Activated CD4-positive, alpha-beta T cell treated with anti-CD3 and anti-CD28 coated beads for 48 hours (primary cell): Measurements from ENCODE around the gene SNX8.
"Not testable (repeated sequence)": the region's sequence is repeated elsewhere in the genome, so short reads cannot be mapped to it uniquely, and the experiment has no call there.

ENCODE experiments used
- DNase-seq: peaks from one replicate; pipeline ENCODE4 v3.0.0-alpha.2; 2020

The SNX8 gene, protein sequence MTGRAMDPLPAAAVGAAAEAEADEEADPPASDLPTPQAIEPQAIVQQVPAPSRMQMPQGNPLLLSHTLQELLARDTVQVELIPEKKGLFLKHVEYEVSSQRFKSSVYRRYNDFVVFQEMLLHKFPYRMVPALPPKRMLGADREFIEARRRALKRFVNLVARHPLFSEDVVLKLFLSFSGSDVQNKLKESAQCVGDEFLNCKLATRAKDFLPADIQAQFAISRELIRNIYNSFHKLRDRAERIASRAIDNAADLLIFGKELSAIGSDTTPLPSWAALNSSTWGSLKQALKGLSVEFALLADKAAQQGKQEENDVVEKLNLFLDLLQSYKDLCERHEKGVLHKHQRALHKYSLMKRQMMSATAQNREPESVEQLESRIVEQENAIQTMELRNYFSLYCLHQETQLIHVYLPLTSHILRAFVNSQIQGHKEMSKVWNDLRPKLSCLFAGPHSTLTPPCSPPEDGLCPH

DNA sequence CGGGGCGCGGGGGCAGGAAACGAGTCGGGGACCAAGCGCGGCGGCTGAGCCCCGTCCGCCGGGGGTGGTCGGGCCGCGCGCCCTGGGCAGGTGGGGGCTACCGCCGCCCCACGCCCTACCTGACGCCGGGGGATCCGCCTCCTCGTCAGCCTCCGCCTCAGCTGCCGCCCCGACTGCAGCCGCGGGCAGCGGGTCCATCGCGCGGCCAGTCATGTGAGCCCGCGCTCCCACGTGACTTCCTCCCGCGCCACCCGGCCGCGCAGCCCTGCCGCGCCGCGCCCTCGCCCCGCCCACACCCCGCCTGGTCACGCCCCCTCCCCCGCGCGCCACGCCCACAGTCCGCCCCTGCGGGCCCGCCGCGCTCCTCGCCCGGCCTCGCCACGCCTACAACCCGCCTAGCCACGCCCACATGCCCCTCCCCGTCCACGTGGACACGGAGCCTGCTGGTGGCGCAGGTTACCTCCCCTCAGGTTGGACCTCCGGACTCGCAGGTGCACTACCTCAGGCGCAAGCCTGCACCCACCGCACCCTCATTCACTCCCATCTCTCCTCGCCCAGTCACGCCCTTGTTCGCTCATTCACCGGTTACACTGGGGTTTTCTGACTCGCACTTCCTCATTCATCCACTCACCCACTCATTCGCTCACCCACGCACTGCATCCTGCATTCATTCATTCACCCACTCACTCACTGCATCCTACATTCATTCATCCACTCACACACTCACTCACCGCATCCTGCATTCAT lies at the start of gene SNX8:
Gene SNX8 (minus strand): TSS at position 233 of the 747 bp plus-strand sequence. CDS start 20 bp downstream, at position 213.
- DNase-seq: peak; percentile 97

DNA sequence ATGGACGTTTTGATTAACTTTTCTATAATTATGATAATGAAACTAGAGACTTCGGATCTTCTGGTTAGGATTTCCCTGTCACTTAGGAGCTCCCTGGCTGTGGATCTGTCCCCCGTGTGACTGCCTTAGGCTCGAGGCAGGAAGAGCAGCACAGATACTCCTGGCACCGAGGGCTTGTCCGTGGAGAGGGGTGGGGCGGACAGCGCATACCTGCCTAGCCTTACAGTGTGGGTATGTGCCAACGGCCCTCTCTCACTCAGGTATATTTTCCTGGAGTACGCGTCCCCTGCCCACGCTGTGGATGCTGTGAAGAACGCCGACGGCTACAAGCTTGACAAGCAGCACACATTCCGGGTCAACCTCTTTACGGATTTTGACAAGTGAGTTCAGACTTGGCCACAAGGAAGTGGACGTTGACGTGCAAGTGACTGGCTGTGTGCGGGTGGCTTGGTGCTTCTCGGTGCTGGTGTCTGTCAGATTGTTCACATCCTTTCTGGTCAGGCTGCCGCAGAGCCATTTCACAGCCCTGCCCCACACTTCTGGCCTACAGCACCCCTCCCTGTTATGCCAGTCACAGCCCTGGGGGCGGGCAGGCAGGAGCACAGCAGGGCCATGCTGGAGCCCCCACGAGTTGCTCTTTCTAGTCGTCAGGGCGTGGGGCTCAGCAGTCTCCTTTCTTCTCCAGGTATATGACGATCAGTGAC lies 48.3 kb upstream of the SNX8 start:
- DNase-seq: no peak

DNA sequence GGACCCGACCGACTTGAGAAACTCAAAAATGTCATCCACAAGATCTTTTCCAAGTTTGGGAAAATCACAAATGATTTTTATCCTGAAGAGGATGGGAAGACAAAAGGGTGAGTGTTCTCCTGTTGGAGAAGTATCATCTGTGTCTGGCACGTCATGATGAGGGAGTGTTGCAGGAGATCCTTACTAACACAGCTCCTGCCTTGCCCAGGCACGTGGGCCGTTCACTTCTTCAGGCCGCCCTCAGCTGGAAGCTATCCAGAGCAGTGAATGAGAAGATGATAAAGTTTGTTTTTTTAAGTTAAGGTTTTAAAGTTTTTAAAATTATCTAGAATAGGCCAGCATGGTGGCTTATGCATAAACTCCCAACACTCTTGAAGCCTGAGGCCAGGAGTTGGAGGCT lies 46.6 kb upstream of the SNX8 start:
- no peak for DNase-seq

DNA sequence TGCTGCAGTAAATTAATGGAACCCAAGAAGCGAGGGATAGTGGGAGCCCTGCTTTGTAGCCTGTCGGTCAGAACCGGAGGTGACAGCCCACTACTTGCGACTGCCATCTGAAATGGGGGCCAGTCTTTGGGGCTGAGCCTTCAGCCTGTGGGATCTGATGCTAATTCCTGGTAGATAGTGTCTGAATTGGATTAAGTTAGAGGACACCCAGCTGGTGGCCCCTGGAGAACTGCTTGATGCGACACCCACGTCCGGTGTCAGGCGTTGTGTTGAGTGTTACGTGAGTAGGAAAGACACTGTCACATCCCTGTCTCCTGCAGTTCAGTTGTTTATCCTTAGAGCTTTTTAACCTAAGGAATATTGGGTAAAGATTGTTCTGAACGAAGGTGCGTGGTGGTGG lies 45.4 kb upstream of the SNX8 start:
- no peak for DNase-seq

DNA sequence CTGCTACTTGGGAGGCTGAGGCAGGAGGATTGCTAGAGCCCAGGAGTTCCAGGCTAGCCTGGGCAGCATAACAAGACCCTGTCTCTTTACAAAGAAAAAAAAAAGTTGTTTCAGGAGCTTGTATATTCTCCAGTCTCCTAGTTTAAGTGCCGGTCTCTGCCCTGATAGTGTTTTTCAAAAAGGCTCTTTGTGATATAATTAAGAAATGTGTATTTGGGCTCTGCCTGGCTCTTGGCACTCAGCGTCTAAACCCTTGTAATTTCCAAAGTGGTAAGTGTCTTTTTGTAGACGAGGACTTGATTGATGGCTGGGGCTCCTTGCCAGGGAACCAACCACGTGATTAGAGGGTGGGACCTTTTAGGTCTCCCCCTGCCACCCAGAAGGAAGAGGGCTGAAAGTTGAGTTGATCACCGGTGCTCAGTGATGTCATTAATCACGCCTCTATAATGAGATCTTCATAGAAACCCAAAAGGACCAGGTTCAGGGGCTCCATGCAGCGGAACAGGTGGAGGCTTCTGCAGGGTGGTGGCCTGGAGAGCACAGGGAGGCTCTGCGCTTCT lies 44.8 kb upstream of the SNX8 start:
- DNase-seq: no peak

DNA sequence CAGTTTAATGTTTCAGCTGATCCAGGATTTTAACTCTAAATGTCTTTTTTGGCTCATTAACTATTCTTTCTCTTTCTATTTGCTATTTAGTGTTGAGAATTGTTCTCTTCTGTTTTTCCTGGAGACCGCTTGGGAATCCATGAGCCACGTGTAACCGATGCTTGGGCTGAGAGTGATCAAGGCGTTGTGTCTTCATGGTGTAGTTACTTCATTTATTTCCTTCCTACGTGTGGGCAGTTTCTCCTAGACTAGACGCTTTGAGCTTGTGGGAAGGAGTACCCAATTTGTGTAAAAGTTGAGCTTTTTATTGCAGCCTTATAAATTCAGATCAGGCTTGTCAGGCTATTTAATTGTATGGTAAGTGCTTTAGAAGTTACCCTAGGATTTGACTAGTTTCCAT lies 43.3 kb upstream of the SNX8 start:
- no peak for DNase-seq

DNA sequence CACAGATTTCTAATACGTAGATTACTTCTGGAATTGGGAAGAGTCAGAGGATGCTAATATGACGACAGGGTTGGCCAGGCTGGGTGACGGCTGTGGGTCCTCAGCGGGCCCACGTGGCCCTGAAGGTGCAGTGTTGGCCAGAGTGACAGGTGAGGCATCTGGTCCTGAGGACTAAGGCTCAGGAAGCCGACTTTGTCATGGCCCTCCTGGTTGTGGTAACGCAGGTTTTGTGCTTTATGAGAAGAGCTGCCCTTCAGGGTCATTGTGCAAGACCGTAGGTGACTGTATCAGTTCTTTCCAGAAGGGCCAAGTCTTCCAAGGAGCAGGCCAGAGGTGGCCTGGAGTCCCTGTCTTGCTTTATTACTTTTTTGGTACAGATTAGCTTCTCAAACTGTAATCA lies 42.9 kb upstream of the SNX8 start:
- no peak for DNase-seq

DNA sequence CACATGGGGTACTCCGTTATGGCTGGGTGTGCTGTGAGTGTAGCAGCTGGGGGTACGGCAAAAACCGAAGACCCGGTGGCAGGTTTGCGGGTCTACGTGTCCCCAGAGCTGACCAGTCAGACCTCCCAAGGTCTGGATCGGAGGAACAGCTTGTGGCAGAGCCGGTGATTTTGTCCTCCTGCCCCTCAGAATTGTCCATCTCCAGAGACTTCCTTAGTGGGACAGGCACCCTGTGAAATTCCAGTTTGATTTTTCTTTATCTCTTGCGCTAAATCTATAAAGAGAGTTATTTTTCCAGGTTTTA lies 41.4 kb upstream of the SNX8 start:
- DNase-seq: no peak

DNA sequence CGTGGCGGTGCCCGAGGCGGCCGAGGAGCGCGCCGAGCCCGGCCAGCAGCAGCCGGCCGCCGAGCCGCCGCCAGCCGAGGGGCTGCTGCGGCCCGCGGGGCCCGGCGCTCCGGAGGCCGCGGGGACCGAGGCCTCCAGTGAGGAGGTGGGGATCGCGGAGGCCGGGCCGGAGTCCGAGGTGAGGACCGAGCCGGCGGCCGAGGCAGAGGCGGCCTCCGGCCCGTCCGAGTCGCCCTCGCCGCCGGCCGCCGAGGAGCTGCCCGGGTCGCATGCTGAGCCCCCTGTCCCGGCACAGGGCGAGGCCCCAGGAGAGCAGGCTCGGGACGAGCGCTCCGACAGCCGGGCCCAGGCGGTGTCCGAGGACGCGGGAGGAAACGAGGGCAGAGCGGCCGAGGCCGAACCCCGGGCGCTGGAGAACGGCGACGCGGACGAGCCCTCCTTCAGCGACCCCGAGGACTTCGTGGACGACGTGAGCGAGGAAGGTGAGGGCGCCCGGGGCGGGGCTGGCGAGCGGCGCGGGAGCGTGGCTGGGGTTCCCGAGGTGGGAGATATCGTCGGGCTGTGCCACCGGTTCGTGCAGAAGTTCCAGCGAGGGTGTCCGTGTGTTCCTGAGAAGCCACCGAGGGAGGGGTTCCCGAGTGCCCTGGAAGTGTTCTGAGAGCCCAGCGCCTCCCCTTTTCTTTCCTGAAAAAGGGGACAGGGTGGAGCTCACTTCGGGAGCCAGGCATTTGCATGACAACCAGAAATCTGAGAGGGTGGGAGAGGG lies 40.9 kb upstream of the SNX8 start:
- DNase-seq: peak; percentile 49

DNA sequence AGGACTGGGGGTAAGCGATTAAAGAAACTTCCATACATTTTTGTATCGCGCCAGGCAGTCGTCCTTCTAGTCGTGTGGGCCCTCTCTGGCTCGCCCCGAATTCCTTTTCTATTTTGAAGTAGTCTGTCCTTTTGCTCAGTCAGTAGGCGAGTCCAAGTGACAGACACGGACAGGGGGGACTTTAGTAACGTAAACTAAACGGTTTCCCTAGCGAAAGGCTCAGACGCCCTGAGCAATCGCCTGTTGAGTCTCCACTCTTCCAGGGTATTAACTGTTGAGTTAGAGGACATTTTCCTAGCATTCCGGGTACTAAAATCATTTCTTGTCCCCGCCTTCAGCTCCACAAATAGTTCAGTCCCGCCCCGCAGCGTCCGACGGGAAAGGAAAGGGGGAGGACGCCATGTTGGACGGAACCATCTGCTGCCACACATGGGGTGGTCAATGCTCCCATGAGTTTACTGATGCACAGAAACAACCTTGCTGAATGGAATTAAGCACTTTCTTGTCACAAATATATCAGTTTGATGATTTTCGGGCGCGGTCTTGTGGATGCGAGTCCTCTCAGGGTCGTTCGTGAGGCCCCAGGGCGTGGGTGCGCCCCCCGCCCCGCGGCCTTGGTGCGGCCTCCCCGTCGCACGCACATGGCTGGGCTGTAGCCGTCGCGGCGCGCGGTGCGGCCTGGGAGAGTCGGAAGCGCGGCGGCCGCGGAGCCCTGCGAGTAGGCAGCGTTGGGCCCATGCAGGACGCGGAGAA lies 40.1 kb upstream of the SNX8 start, which contains the start of gene EIF3B:
Gene EIF3B (plus strand): TSS at position 642 of the 753 bp plus-strand sequence. CDS start 95 bp downstream, at position 737.
- peak; percentile 91 for DNase-seq

DNA sequence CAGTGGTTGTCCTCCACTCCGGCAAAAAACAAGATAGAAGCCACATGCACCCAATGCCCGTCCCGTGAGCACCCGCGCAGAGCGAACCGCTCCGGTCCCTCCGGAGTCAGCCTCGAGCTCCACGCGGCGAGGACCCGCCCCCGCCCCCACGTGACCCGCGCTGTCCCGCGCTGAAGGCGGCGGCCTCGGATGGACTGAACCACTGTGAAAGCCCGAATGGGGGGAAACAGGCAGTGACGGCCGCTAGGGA lies 39.6 kb upstream of the SNX8 start:
- peak; percentile 93 for DNase-seq

DNA sequence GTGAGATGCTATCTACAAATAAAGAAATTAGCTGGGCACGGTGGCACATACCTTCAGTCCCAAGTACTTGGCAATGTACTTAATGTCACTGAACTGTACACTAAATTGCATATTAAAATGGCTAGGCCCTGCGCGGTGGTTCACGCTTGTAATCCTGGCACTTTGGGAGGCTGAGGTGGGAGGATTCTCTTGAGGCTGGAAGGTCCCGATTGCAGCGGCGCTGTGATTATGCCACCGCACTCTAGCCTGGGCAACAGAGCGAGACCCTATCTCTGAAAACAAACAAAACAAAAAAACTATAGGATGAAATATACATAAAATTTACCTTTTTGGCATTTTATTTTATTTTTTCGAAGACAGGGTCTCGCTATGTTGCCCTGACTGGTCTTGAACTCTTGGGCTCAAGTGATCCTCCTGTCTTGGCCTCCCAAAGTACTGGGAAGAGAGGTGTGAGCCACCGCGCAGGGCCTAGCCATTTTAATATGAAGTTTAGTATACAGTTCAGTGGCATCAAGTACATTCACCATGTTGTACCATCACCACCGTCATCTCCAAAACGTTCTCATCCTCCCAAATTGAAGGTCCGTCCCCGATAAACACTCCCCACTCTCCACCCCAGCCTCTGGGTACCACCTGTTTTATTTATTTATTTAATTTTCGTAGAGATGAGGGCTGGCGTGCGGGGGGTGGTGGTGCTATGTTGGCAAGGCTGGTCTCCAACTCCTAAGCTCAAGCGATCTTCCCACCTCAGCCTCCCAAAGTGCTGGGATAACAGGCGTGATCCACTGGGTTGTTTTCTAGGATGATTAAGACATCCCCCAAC lies 39.1 kb upstream of the SNX8 start:
- DNase-seq: no peak

DNA sequence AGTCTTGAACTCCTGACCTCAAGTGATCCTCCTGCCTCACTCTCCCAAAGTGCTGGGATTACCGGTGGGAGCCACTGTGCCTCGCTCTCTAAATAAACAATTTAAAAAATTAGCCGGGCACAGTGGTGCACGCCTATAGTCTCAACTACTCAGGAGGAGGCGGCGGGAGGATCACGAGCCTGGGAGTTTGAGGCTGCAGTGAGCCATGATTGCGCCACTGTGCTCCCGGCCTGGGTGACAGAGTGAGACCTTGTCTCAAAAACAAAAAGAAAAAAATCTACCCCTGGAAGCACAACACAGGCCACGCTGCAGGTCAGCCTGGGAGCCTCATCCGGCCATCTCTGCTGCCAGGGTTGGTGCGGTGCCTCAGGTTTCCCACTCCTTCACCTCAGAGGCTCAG lies 36.6 kb upstream of the SNX8 start:
- no peak for DNase-seq

DNA sequence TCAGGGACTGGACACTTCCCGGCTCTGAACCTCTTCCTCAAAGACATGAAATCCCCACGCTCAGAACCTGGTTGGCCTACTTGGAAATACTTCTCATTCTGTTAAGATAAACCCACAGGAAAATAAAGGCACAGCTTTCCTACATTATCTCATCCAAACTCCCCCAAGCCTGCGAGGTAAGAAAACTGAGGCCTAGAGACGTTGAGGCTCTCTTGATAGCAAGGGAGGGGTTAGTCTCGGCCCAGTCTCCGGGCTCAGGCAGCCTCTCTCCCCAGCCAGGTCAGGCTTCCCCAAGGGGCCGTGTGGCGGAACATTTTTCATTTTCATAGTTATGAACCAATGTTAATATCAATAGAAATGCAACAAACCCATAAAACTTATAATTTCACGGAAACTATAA lies 35.8 kb upstream of the SNX8 start:
- DNase-seq: no peak

DNA sequence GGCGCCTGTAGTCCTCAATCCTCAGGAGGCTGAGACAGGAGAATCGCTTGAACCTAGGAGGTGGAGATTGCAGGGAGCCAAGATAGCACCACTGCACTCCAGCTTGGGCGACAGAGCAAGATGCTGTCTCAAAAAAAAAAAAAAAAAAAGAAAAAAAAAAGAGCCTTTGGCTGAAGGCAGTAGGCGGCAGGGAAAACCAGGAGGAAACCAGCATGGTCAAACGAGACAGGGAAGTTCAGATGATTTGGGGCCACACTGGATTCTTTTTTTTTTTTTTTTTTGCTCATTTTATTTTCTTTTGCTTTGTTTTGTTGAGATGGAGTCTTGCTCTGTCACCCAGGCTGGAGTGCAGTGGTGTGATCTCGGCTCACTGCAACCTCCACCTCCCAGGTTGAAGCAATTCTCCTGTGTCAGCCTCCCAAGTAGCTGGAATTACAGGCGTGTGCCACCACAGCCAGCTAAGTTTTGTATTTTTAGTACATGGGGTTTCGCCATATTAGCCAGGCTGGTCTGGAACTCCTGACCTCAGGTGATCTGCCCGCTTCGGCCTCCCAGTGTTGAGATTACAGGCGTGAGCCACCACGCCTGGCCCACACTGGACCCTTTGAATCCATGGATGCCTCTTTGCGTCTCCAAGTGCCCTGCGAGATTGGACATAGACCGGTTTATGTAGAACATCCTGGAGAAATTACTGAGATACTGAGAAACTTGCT lies 33.3 kb upstream of the SNX8 start:
- DNase-seq: not testable (repeated sequence)

DNA sequence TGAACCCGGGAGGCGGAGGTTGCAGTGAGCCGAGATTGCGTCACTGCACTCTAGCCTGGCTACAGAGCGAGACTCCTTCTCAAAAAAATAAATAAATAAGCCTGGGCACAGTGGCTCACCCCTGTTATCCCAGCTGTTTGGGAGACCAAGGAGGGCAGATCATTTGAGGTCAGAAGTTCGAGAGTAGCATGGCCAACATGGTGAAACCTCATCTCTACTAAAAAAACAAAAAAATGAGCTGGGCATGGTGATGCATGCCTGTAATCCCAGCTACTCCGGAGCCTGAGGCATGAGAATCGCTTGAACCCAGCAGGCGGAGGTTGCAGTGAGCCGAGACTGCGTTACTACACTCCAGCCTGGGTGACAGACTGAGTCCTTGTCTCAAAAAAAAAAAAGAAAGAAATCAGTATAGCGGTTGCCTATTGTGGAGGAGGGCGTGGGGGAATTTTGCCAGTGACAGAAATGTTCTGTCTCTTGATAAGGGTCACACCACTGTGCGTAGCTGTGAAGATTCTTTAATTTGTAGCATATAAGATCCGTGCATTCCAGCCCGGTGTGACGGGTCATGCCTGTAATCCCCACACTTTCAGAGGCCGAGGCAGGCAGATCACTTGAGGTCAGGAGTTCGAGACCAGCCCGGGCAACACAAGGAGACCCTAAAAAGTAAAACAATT lies 22.5 kb upstream of the SNX8 start:
- no peak for DNase-seq

DNA sequence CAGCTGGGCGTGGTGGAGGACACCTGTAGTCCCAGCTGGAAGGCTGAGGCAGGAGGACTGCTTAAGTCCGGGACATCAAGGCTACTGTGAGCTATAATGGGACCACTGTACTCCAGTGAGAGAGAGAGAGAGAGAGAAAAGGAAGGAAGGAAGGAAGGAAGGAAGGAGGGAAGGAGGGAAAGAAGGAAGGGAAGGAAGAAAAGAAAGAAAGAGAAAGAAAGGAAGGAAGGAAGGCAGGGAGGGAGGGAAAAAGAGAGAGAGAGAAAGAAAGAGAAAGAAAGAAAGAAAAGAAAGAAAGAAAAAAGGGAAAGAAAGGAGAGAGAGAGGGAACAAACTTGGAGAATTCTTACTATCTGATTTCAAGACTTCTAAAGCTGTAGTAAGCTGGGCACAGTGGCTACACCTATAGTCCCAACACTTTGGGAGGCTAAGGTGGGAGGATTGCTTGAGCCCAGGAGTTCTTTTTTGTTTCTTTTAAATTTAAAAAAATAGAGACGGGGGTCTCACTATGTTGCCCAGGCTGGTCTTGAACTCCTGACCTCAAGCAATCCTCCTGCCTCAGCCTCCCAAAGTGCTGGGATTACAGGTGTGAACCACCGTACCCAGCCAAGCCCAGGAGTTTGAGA lies 18.5 kb upstream of the SNX8 start:
- not testable (repeated sequence) for DNase-seq

DNA sequence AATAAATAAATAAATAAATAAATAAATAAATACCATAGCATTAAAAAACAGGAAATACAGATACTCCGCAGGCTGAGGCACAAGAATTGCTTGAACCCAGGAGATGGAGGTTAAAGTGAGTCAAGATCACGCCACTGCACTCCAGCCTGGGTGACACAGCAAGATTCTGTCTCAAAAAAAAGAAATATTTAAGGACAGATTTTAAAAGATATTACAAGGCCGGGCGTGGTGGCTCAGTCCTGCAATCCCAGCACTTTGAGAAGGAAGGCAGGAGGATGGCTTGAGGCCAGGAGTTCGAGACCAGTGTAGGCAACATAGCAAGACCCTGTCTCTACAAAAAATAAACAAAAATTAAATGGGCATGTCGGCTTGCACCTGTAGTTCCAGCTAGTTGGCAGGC lies 17.5 kb upstream of the SNX8 start:
- no peak for DNase-seq

DNA sequence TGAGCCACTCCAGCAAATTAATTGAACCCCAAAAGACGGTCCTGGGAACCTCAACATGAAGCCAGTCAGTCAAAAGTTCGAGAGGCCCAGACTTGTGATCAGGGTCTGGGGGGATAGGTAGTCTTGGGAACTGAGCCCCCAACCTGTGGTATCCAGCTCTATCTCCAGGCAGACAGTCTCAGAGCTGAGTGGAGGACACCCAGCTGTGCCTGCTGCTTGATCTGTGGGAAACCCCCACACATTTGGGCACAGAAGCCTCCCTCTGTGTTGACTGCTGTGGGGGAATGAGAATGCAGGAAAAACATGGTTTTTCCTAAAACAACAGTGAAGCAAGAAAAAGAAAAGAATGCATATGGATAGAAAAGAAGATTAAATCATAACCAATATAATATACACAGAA lies 16.3 kb upstream of the SNX8 start:
- DNase-seq: no peak
